Pulmonary artery endothelial cell (primary cell): ENCODE data around the gene CBFB. TPM values are rescaled to one million over a fixed set of nuclear protein-coding genes. Genes with fewer than 3 reads are reported as not detected.
A peak's percentile ranks its signal among the peaks of the same experiment; 100 is the strongest.
"Not testable (repeated sequence)": the region's sequence is repeated elsewhere in the genome, so short reads cannot be mapped to it uniquely, and the experiment has no call there.

Experiments
- DNase-seq: peaks from one replicate; pipeline ENCODE4 v3.0.0-alpha.2; 2011; ENCODE audit warnings: low read depth, low spot score
- total RNA-seq: library from RNA; depleted of rRNA; stranded (reverse); fragments of >200 nt; gene quantifications from 2 replicates; pipeline ENCODE4 v1.2.3, GENCODE V29; 2014

The CBFB gene
- total RNA-seq, 1 donor from 2014 or later: 86.0 TPM

- DNase-seq: no peak
Measured at GRCh38 chr16:67093098-67093726, 64.3 kb downstream of the CBFB start.

DNA sequence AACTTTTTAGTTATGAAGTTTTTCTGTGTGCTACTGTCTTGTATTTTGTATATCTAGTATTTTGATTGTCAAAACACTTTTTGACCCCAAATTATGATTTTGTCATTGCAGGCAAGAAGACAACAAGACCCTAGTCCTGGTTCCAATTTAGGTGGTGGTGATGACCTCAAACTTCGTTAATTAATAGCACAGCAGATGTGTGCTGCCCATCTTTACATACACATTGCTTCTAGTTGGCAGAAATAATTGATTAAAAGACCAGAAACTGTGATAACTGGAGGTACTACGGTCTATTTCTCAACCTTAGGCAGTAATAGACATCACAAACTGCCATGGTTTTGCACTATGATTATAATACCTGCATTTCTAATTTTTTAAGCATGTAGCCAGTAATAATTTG lies 69.7 kb downstream of the CBFB start:
- DNase-seq: no peak

- DNase-seq: no peak
Measured at GRCh38 chr16:67100569-67101310, 71.8 kb downstream of the CBFB start.

DNA sequence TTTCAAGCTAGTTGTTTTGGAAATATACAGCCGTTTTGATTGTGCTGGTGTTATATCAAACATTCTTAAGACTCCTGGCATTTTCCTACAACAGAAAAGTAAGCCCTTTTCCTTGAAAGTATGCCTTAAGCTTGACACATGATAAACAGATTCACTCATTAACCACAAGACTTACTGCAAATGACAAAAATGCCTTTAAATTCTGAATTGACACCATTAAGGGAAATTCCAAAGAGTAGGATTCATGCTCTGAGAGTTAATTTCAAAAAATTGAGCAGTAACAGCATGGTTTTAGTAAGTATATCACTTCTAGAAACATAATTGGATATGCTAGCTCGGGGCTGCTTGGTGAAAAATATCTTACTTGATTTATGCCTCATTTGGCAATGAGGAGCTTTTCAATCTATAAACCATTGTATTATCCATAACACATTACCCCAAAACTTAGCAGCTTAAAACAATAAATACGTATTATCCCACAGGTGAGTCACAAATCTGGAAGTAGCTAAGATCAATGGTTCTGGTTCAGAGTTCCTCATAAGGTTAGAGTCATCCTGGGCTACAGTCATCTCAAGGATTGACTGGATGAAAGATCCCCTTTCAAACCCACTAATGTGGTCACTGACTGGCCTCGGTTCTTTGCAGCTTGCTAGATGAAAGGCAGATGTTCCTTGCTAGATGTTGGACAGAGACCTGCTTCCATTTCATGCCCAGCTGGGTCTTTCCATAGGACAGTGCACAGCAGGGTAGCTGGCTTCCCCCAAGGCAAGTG lies 72.5 kb downstream of the CBFB start:
- no peak for DNase-seq

DNA sequence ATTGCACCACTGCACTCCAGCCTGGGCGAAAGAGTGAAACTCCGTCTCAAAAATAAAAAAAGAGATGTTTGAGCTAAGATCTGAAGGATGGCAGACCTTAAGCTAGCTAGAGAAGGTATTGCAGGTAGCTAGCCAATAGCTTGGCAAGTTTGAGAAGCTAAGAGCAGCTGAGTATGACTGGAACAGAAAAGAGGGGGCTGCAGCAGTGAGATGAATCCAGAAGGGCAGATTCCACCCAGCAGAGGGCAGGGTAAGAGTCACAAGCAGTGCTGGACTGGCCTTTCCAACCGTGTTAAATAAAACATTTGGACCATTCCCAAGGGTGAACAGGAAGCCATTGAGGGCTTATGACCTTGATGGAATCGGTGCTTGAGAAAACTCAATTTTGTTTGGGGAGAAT lies 75.1 kb downstream of the CBFB start:
- no peak for DNase-seq

DNA sequence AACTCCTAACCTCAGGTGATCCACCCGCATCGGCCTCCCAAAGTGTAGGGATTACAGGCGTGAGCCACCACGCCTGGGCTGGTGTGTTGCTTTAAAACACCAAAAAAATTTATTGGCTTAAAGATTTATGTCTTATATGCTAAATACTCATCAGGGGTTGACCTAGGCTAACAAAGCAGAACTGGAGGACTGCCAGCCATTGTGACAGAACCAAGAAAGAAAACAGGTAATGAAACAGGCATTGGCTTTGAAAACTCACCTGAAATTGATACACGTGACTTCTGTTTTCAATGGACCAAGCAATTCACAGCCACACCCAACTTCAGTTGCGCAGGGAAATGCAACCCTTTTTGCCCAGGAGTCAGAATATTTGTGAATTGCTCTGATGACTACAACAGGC lies 75.9 kb downstream of the CBFB start:
- no peak for DNase-seq

DNA sequence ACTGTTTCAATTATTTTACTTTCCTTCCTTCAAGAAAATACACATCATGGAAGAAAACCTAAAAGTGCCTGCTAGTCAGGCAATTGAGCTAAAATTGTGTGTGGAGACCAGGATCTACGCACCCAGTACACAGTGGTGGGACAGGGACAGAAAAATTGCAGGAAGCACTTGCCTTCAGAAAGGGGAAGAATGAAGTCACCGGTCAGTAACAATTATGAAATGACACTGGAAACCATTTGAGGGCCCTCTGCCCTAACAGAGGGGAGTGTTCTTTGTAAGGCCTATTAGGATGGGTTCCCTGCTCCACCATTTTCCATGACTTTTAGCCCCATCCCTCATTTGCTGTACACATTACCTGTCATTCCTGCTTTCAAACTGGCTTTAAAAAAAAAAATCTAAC lies 76.3 kb downstream of the CBFB start:
- no peak for DNase-seq

DNA sequence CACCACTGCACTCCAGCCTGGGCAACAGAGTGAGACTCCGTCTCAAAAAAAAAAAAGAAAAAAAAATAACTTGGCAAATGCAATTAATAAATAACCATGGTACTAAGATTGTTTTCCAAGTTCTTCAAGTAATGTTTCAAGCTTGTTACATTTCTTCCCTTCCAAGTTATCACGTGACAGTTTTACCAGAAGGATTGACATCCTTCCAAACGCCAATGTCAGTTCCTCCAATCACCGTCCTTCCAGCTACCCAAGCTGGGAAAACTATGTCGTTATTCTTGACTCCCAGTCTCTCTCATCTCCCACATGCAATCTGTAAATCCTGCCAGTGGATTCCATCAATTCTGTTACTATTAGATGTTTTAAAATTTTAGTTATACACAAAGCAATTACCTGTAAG lies 76.9 kb downstream of the CBFB start:
- DNase-seq: no peak

DNA sequence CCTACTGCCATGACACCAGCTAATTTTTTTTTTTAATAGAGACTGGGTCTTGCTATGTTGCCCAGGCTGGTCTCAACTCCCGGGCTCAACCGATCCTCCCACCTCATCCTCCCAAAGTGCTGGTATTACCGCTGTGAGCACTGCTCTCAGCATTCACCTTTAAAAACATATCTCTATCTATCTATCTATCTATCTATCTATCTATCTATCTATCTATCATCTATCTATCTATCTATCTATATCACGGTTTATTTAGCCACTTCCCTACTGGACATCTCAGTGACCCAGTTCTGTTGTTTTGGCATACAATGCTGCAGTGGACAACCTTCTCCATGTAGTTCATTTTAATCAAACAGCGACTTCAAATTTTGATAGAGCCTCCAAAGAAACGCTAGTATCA lies 79.5 kb downstream of the CBFB start:
- DNase-seq: no peak

DNA sequence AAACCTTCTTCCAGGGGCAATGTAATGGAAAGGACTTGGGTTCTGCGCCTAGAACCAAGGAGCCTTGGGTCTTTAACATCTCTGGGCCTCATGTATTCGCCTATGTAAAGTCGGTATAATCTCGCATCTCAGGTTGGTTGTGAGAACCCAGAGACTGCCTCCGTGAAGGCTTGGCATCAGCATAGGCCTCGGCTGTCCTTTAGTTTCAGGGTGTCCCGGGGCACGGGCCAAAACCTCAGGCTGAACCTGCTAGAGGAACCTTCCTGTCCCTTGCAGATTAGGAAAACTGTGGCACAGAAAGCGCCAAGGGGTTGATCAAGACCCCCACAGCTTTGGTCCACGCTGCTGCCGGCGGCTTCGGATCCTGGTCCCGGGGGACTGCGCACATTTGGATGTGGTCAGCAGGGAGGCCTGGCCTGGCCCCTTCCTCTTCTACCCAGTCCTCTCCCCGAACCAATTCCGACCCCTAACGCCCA lies 80.0 kb downstream of the CBFB start:
- no peak for DNase-seq

- peak; percentile 52 for DNase-seq
Measured at GRCh38 chr16:67109407-67110135, 80.6 kb downstream of the CBFB start, which contains the start of gene PHAF1. Gene PHAF1, plus strand, starts transcription at chr16:67109941. Its CDS starts 235 bp downstream, at chr16:67110176.

DNA sequence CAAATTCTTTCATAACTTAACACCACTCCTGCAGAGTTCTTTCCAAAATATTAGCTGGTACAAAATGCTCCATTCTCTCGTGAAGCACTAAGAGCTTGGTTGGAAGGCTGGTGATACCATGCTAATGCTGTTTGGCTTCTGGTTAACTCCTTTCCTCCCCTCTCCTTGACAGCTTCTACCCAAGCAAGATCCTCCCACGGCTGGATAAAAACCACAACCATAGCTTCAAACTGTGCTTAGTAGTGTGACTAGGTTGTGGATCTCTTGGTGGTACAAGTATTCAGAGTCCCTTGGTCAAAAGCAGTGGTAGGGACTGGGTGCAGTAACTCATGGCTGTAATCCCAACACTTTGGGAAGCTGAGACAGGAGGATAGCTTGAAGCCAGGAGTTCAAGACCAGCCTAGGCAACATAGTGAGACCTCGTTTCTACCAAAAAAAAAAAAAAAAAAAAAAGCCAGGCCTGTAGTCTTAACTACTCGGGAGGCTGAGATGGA lies 83.0 kb downstream of the CBFB start:
- no peak for DNase-seq

- DNase-seq: no peak
Measured at GRCh38 chr16:67112591-67113399, 83.8 kb downstream of the CBFB start.

DNA sequence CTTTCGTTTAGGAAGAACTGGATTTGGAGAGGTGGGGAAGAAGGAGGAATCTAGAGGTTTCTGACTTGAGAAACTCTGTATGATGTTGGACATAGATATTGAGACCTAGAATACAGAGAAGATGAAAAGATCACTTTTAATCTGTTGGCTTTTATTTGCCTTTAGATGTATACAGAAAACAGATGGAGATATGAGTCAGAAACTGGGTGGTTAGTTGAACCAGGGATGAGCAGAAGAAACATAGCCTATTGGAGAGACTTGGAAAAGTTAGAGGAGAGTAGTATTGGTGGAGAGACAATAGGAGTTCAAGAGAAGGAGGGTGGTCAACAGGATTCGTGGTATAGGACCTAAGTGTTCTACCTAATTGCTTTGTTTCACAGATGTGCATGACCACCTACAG lies 85.8 kb downstream of the CBFB start:
- no peak for DNase-seq

- DNase-seq: no peak
Measured at GRCh38 chr16:67115639-67116038, 86.7 kb downstream of the CBFB start.

GRCh38 chr16:67116388-67117311 lies 87.7 kb downstream of the CBFB start:
- no peak for DNase-seq

DNA sequence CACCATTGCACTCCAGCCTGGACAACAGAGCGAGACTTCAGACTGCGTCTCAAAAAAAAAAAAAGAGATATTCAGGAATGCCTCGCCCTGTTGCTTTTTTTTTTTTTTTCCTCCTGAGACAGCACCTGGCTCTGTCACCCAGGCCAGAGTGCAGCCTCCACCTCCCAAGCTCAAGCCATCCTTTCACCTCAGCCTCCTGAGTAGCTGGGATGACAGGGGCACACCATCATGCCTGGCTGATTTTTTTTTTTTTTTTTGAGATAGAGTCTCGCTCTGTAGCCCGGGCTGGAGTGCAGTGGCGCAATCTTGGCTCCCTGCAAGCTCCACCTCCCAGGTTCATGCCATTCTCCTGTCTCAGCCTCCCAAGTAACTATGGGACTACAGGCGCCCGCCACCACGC lies 88.8 kb downstream of the CBFB start:
- no peak for DNase-seq

GRCh38 chr16:67120025-67120424 lies 91.1 kb downstream of the CBFB start:
- DNase-seq: no peak

GRCh38 chr16:67122799-67123198 lies 93.8 kb downstream of the CBFB start:
- not testable (repeated sequence) for DNase-seq
